GM19395 (cell line): Measurements from ENCODE around the gene SCFD2.

ENCODE experiments used
- ATAC-seq: cut with Tn5 transposase; IDR thresholded peaks from one replicate; pipeline ENCODE4 v1.9.1; 2021; ENCODE audit warnings: mild to moderate bottlenecking, moderate library complexity; ENCODE audit not compliant: unreplicated experiment

SCFD2 gene

DNA sequence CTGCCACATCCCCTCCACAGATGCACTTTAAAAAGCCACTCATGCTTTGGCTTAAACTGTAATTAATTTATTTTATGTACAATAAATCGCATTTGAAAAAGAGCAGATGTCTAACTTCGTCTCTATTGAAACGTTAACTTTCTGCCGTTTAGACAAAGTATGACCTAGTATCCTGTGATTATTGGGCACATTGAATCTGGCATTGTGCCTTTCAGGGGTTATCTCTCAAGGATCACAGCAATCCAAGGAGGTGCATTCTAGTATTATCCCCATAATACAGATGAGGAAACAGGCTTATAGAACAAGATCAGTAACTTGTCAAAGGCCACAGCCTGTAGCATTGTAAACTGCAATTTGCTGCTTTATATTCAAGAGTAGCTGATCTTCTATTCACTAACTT lies 499.1 kb downstream of the SCFD2 start:
- no peak for ATAC-seq

DNA sequence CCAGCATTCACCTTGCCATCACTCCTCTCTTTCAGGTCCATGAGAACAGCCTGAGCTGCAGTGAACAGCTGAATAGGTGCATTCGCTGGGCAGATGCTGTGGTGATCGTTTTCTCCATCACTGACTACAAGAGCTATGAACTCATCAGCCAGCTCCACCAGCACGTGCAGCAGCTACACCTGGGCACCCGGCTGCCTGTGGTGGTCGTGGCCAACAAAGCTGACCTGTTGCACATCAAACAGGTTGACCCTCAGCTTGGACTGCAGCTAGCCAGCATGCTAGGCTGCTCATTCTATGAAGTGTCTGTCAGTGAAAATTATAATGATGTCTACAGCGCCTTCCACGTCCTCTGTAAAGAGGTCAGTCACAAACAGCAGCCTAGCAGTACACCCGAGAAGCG lies 500.6 kb downstream of the SCFD2 start:
- no peak for ATAC-seq

DNA sequence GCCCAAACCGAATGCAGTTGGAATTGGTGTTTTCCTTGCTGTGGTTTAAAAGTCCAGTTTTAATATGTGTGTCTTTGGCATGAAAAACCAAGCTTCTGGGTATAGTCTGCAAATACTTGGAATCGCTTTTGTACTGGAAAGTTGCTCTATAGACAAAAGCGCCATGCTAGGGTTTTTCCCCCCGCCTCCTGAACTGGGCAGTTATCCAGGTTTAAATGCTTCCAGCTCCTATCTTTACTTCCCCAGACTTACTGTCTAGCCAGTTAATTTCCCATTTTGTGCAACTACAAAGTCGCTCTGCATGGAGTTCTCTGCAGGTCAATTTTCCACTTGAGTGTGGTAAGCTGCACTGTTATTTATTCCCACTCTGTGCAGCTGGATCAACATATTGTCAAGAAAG lies 501.1 kb downstream of the SCFD2 start:
- ATAC-seq, result no peak

DNA sequence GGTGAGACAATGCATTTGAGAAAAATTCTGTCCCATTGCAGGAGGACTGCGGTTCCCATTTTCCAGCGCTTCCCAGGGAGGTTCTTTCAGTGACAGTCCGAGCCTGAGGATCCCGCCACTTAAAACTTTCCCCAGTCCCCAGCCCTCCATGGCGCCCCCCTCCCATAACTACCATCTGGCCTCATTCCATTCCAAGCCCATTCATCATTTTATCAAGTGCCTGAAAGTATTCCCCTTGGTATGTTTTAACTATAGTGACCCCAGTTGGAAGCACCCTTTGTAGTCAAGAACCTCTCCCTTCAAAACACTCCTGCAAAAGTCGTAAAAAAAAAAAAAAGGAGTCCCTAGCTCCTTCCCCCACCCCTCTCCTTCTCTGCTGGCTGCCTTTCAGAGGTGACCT lies 502.5 kb downstream of the SCFD2 start:
- ATAC-seq, result no peak

DNA sequence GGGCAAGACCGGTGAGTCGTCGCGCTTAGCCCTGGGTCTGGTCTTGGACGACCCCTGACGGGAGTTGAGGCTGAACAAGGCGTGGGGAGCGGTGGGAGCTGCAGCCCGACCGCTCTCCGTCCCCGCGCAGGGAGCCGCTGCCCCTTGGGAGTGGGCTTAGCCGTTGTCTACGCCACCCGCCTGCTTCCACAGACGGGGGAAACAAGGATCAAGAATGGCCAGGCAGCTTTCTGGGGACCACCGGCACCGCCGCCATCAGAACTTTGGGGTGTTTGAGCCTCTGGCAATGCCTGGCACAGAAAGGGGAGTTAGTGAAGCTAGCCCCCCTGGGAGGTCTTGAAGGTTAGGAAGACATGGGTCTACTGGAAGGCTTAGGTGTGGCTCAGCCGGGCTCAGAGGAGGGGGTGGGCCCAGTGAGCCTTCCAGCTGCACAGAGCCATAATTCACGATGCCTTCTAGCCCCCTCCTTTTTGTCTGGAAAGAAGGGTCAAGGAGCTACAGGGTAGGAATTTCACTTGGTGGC lies 503.2 kb downstream of the SCFD2 start:
- peak; percentile 5 for ATAC-seq

DNA sequence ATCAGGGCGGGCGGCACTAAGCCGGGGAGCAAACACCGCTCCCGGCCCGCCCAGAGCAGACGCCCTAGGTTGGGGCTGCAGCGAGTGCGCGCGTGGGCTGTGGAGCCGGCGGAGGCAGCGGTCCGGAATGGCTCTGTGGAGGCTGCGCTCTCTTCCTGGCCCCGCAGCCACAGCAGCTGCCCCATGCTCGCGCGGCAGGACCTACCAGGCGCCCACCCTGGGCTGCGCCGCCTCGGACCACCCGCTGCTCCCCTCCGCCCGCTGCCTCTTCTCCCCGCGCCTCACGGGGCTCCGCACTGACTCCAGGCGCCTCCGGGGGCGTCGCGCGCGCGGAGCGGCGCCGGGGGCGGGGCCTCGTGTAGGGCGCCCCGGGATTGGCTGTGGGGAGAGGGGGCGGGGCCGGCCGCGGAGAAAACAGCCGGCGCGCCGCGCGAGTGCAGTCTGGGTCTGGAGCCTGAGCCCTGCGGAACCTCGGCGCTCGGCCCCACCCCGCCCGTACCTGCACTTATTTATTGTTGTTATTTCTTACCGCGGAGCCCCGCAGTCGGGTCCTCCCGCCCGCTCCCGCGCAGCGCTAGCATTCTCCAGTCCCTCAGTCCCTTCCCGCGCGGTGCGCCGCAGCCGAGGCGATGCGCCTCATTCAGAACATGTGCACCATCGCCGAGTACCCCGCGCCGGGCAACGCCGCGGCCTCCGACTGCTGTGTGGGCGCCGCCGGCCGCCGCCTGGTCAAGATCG lies 503.8 kb downstream of the SCFD2 start, which contains the start of gene RASL11B:
Gene RASL11B (plus strand): TSS at position 439 of the 738 bp plus-strand sequence. CDS start 191 bp downstream, at position 630.
- peak; percentile 99 for ATAC-seq

DNA sequence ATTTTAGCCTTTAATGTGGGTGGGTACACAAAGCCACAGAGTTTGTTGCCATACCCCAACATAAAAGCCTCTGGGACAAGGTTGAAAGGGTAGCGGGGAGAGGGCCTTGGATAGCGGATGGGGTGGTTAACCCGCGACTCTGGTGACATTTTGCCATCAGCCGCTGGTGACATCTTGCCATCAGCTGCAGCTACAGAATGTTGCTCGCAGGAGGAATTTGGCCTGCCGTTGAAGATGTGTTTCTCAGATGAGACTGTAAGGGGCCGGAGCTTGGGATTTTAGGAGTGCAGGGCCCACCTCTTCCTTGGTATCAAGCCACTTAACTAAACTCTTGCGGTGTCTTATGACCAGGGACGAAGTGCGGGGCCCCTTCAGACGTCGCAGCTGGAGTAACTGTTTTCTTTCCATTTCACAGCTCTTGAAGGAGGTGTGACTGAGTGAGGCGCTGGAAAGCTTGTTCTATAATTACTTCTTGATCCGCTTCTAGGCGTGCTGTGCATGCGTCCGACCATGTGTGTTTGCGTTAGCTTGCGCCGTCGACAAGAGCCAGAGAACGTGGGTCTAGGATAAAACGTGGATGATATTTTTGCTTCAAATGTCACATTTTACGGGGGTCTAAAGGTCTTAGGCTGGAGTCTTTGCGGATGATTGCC lies 504.6 kb downstream of the SCFD2 start:
- no peak for ATAC-seq

DNA sequence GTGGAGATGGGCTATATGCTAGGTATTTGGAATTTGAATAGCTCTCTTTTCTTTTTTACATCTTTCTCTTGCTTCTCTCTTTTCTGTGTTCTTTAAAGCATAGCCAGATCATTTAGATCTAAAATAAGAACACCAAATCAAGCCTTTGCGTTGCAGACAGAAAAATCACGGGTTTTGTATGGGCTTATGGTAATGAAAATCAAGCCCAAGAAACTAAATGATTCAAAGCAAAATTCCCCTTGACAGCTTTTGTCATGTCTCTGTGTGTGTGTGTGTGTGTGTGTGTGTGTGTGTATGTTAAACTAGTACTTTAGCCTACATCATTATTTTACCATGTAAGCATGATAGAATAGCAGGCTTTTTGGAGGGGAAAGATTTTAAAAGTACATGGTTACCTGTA lies 505.5 kb downstream of the SCFD2 start:
- no peak for ATAC-seq

DNA sequence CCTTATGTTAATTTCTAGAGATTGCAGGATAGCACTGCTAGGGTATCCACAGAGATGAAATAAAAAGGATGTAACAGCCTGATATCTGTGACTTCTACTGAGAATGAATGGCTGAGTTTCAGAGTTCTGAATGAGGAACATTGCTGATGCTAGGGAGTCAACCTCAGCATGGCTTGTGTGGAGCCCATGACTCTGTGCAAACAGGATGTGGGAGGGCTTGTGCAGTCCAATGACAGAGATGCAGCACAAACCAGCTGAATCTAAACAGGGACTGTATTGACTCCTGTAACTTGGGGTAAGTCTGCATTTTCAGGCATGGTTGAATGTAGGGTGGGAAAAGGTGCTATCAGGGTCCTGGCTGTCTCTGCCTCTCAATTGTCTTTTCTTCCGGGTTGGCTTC lies 509.1 kb downstream of the SCFD2 start:
- ATAC-seq, result no peak

DNA sequence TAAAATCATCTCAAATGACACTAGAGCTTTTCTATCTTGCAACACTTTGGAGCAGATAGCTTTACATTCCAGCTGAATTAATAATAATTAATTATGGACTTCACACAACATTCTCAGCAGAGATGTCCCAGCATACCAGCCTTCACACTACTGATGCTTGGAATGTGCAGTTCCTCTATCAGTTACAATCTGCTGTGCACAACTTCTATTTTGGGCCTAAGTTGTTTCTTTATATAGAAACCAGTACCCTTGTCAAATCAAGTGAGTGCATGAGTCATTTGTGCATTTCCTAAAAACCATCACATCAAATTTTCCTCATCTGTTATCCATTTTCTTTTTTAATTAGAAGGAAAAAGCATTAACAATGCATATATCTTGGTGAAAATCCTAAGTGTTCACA lies 512.5 kb downstream of the SCFD2 start:
- no peak for ATAC-seq

DNA sequence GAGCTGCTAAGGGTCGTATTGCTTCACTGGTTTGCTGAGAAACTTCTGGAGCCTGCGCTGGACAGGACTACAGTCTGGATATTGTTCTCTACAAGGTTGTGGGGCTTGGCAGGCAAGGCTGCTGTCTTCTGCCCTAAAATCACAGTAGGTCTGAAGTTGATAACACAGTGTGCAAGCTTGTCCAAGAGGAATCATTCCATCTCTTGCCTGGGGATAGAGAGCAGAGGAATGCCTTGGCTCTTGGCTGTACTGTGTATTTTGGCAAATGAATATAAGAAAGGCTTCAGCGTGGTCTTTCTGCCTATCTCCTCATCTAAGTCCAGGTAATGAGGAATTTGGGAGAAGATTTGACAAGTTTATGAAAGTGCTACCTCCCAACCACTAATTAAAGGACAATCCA lies 513.1 kb downstream of the SCFD2 start:
- ATAC-seq, result no peak

DNA sequence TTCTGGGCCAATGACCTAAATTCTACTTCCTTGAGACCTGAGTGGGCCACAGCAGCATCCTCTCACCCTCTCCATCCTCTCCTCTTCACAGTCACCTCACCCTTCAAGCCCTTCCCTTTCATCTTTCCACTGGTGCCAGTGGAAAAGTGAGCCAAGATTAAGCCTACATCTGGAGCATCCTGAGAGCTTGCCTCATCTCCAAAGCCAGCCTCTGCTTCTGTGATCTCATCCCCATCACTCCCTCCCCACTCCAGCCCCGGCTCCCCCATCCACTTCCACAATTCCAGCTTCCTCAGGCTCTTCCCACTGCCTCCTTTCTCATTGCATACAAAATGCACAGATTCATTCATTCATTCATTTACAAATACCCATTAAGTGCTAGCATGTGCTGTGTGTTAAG lies 513.8 kb downstream of the SCFD2 start:
- no peak for ATAC-seq

DNA sequence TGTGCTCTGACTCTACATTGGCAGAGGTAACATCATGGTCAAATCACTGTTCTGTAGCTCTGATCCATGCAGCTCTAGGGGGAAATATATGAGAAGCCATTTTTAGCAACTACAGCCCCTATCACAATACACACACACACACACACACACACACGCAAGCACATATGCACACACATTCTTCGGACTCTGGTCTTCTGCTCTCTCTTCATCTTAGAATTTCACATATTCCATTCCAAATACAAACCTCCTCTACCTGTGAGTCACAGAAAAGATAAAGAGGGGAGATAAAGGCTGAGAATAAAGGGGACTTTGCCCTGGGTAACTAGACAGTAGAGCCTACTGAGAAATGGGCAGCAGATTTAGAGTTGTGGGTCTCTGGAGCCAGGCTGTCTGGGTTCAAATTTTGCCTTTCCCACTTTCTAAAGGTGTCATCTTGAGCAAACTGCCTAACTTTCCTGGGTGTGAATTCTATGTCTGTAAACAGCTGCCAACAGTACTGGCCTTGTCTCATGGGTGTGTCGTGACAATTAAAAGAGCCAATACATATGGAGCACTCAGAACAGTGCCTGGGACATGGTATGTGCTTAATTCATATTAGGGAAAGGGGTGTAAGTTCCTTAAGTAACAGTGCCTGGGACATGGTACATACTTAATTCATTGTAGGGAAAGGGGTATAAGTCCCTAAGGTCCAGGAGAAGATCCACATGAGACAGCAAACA lies 515.3 kb downstream of the SCFD2 start:
- no peak for ATAC-seq

DNA sequence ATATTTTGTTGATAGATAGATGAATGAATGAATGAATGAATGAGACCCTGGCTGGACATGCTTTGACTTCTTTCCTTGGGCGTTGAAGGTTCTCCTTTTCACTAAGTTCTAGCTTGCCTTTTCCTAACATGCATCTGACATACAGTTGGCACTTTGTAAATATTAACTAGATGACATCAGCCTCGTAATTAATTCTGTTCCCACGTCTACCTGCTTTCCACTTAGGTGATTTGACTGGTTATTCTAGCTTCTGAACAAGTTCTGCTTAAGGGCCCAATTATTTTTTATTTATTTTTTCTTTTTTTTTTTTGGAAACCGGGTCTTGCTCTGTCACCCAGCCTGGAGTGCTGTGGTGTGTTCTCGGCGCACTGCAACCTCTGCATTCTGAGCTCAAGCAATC lies 517.6 kb downstream of the SCFD2 start:
- no peak for ATAC-seq

DNA sequence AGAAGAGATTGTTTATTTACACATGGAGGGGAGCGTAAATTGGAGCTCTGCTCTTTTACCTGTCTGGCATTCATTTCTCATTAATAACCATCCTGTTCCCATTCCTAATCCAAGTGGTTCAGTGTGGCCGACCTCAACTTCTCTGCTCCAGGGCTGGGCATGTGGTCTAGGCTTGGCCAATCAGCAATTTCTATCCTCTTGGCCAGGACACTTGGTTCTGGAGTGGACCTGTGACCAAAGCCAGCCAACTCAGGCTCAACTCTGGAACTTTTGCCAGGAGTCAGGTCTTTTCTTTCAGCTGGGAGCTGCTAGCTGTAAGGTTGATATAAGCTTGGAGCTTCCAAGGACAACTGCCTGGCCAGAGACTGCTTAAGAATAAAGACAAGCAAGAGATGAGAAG lies 519.4 kb downstream of the SCFD2 start:
- ATAC-seq, result no peak

DNA sequence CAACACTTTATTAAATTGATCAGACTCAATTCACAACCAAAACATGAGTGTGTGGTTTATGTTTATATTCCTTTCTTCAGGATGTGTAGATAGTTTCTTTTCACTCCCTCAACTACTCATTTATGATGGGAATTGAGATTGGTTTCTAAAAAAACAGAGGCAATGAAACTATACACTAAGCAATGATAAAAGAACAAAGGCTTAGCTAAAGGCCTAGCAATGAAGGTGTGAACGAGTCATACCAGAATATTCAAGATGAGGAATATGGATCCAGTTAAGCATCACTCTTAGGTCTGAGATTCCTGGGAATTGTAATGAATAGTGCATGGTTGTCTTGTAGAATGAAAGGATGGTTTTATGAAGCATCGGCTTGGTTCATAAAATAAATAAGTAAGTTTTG lies 521.3 kb downstream of the SCFD2 start:
- no peak for ATAC-seq

DNA sequence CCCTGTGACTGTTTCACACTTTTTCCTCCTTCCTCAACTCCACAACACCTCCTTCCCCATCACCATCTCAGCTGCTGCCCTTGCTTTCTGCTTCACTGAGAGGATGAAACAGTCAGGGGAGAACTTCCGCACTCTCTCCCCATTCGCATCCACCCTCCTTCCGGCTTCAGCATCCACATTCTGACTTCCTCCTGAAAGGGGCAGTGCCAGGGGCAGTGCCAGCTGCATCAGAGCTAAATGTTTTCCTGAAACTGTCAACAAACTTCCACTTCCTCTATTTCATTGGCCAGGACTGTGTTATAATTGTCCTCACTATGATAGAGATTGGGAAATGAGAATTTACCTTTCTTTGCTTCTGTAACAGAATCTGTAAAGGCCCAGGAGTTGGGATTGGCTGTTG lies 521.9 kb downstream of the SCFD2 start:
- ATAC-seq, result peak; percentile 54

DNA sequence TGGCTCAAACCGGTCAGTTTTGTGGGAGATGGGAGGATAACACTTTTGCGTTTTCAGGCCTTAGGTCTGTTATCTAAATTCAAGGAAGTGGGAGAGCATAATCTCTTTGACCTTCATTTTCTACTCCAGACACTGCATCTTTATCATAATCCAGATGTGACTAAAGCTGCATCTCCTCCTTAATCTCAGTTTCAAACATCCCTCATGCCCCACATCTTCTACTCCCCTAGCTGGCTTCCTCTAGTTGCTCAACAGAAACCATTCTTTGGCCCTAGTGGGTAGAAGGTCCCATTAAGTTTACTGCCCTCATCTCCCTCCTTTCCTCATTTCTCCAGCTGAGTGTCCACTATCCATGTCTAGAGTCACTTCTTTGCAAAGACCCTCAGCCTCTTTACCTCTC lies 522.5 kb downstream of the SCFD2 start:
- ATAC-seq, result no peak

DNA sequence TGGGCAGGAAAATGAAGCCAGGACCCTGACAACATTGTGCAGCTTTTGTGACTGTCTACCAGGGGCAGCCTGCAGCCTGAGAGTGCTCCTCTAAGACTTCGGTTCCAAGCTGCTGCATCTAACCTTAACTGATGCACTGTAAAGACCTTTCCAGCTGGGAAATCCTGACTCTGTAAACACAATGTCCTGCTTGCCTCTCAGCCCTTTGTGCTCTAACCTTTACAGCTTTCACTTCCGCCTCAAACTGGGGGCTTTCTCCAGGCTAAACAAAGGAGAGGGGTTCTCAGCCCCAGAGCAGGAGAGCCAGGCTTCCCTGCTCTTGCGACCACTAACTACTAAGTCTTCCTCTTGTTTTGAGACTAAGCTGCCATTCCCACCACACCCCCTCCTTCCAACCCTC lies 523.1 kb downstream of the SCFD2 start:
- ATAC-seq, result no peak

DNA sequence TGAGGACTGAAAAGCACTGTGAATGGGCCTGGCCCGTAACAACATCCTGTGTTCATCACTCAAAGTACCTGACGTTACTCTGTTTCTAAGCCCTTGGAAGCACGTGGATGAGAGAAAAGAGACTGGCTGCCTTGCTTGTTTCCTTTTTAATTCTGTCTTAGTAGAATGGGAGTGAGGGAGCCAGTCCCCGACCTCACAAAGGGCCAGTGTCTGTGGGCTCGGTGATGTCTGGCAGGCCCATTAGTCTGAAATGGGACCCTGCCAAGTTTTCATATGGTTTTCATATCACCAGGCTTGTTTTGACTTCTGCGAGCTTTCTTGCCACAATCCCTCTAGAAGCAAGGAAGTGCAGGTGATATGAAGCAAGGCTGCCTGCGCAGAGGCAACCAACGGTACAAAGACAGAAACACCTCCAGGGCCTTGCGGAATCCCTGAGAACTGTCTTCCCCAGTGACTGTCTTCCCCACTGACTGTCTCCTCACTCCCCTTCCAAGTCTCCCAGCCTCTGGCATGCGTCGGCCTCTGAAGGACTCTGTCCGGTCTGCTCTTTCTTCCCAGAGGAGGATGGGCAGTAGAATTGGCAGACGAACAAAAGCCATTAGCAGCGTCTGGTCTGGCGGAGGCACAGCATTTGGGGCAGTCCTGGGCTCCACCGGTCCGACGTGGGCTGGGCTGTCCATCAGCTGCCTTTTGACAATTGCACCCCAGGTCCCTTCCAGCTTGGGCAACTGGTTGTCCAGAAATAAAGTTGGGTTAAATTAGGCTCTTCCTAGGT lies 524.0 kb downstream of the SCFD2 start:
- no peak for ATAC-seq
